Gastroesophageal sphincter (tissue), 4 donors: ENCODE measurements around the gene ACADVL. TPM values are rescaled to one million over a fixed set of nuclear protein-coding genes. Genes with fewer than 3 reads are reported as not detected.
"Not testable (repeated sequence)": the region's sequence is repeated elsewhere in the genome, so short reads cannot be mapped to it uniquely, and the experiment has no call there.

Experiments used
- ATAC-seq: fragments of 150-250 bp; one replicate; pipeline ENCODE4 v1.9.1; 2016; ENCODE audit warnings: mild to moderate bottlenecking, moderate library complexity
- H3K27ac ChIP-seq, 4 donors: fragments of 200-600 bp; sonication (generic) in 3 of 4; 1 replicate in 3 of 4; 2 replicates in 1 of 4; pipeline ENCODE4 v1.5.1; 2016 to 2019
- H3K27me3 ChIP-seq: fragments of 200-600 bp; sonication (generic); one replicate; pipeline ENCODE4 v1.5.1; 2019
- H3K36me3 ChIP-seq, 2 donors: fragments of 200-600 bp; sonication (generic); one replicate each; pipeline ENCODE4 v1.5.1; 2019; ENCODE audit warnings: control low read depth in 1 of 2
- H3K4me1 ChIP-seq, 3 donors: fragments of 200-600 bp; sonication (generic); 1 replicate in 2 of 3; 2 replicates in 1 of 3; pipeline ENCODE4 v1.5.1; 2016 to 2019; ENCODE audit warnings: control low read depth in 2 of 3
- H3K4me3 ChIP-seq, 2 donors: fragments of 200-600 bp; sonication (generic); one replicate each; pipeline ENCODE4 v1.5.1; 2019; ENCODE audit warnings: mild to moderate bottlenecking in 1 of 2, moderate library complexity in 1 of 2
- H3K9me3 ChIP-seq, 3 donors: fragments of 200-600 bp; sonication (generic); one replicate each; pipeline ENCODE4 v1.5.1; 2017 to 2019; ENCODE audit warnings: control low read depth in 2 of 3
- CTCF ChIP-seq, 4 experiments: fragments of 200-600 bp in 2 of 4; fragments of 450-650 bp in 2 of 4; sonication (generic) in 1 of 4; IDR thresholded peaks; one replicate each; pipeline ENCODE4 v1.5.1; 2017 to 2019; ENCODE audit warnings: antibody characterized with exemption in 4 of 4, mild to moderate bottlenecking in 2 of 4, moderate library complexity in 2 of 4
- EP300 ChIP-seq: sonication (generic); formaldehyde crosslinking; IDR thresholded peaks from one replicate; pipeline ENCODE4 v1.6.1; 2017; ENCODE audit warnings: antibody characterized with exemption, mild to moderate bottlenecking
- POLR2A ChIP-seq, 2 donors: fragments of 450-650 bp; IDR thresholded peaks; one replicate each; pipeline ENCODE4 v1.6.1; 2017; ENCODE audit warnings: antibody characterized with exemption in 2 of 2, mild to moderate bottlenecking in 2 of 2, moderate library complexity in 1 of 2
- POLR2AphosphoS5 ChIP-seq: sonication (generic); formaldehyde crosslinking; IDR thresholded peaks from one replicate; pipeline ENCODE4 v1.6.1; 2017; ENCODE audit warnings: antibody characterized with exemption
- WGBS, 2 donors: methylation state at CpG; one replicate each; pipeline ENCODE4 v1.1.5; 2018; ENCODE audit warnings: low coverage in 1 of 2; 5-methylcytosine and 5-hydroxymethylcytosine counted together
- total RNA-seq, 4 donors: library from RNA; depleted of rRNA; stranded (reverse); fragments of >200 nt; gene quantifications; one replicate each; pipeline ENCODE4 v1.1.0, GENCODE V29; 2016

Gene ACADVL
- total RNA-seq, 4 donors from 2014 or later: 331 to 508 (median 475) TPM

- no peaks in the 10 kb centered on the region for H3K9me3 ChIP-seq
- peaks cover 0 to 21% (median 12%) of the 10 kb centered on the region in 3 donors for H3K4me1 ChIP-seq
- no peaks in the 10 kb centered on the region for H3K36me3 ChIP-seq
- ATAC-seq: no peak
- TF ChIP-seq CTCF (IDR thresholded peaks at IDR 0.05) (no peak), POLR2AphosphoS5 (no peak), POLR2A (IDR thresholded peaks at IDR 0.05) (no peak), EP300 (no peak)
- no peak overlapping the region for H3K4me3 ChIP-seq
- WGBS, 2 donors: 43 to 67% methylated on average over 4 to 6 of the region's 11 CpGs
- peaks cover 51% of the 10 kb centered on the region for H3K27me3 ChIP-seq
- H3K27ac ChIP-seq: no peak overlapping the region
Observed at GRCh38 chr17:7178973-7179316, 40.8 kb upstream of the ACADVL start.

DNA sequence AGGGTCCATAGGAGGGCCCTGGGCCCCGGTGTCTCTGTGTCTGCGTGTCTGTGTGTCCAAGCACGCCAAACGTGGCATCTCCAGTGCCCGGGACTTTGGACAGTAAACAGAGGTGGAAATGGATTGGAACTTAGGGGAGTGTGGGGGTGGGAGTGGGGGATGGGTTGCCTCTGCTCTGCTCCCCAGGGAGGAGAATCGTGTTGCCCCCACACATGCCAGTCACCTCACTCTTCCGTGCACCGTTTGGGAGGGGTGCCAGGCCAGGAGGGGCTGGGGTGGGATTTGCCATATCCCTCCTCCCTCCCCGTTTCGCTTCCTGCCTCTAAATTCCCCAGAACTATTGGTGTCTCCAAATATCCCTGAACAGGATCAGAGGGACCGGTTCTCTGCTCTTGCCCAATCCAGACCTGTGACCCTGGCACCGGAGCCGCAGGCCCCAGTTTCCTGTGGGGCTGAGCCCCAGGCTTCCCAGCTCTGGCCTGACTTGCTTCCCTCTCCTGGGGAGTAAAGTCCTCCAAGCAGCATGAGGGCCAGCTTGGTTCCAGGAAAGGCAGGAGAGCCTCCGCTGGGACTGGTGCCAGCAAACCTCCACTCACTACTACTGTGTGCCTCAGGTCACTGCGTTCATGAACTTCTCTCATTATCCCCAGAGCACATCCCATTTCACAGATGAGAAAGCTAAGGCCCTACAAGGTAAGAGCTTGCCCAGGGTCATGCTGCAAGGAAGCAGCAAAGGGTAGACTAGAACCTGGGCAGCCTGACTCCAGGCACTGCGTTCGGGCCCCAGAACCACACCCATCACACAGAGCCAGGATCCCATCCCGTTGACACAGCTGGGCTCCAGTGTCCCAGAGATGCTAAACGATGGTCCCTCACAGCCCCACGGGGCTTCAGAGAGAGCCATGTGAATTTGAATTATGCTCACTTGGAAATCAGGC, 40.2 kb upstream of the ACADVL start, which contains the start of gene ASGR1:
ASGR1 (minus strand) TSS at position 54 of the 938 bp plus-strand sequence. CDS start 807 bp downstream, outside the sequence.
- no peak within 1 kb of the TSS for H3K4me3 ChIP-seq
- WGBS, 2 donors: 33% methylated on average over 6 of the region's 20 CpGs; no CpG with 5 or more reads in 1 of the 2 donors
- TF ChIP-seq CTCF (IDR thresholded peaks at IDR 0.05) (no peak), POLR2A (IDR thresholded peaks at IDR 0.05) (no peak), POLR2AphosphoS5 (no peak), EP300 (no peak)
- peaks cover 44% of the 10 kb centered on the region for H3K27me3 ChIP-seq
- H3K4me1 ChIP-seq: peaks cover 0 to 17% (median 12%) of the 10 kb centered on the region in 3 donors
- H3K36me3 ChIP-seq: no peaks in the 10 kb centered on the region
- ATAC-seq: no peak
- H3K27ac ChIP-seq: no peak within 1 kb of the TSS
- H3K9me3 ChIP-seq: no peaks in the 10 kb centered on the region

DNA sequence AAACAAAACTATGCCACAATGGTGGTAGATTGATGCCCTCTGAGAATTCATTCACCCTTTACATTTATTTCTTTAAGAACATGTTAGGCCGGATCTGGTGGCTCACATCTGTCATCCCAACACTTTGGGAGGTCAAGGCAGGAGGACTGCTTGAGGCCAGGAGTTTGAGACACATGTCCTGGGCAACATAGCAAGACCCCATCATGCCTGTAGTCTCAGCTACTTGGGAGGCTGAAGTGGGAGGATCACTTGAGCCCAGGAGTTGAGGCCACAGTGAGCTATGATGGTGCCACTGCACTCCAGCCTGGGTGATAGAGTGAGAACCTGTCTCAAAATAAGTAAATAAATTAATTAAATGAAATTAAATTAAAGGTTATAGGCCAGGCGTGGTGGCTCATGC, 37.6 kb upstream of the ACADVL start:
- not testable (repeated sequence) for H3K27ac ChIP-seq, ATAC-seq, H3K9me3 ChIP-seq, H3K36me3 ChIP-seq, H3K4me3 ChIP-seq
- H3K27me3 ChIP-seq: peaks cover 21% of the 10 kb centered on the region
- 83 to 93% methylated on average over 1 to 2 of the region's 2 CpGs for WGBS, 2 donors
- H3K4me1 ChIP-seq: peaks cover 0 to 12% (median 9%) of the 10 kb centered on the region in 3 donors

GRCh38 chr17:7183433-7184090, 36.2 kb upstream of the ACADVL start:
- peaks cover 7% of the 10 kb centered on the region for H3K27me3 ChIP-seq
- H3K36me3 ChIP-seq: no peaks in the 10 kb centered on the region
- no peaks in the 10 kb centered on the region for H3K4me1 ChIP-seq
- H3K4me3 ChIP-seq: no peak overlapping the region
- WGBS, 2 donors: 47 to 66% methylated on average over 2 to 5 of the region's 7 CpGs
- TF ChIP-seq EP300: no peak
- TF ChIP-seq CTCF (IDR thresholded peaks at IDR 0.05): no peak
- TF ChIP-seq POLR2A (IDR thresholded peaks at IDR 0.05): no peak
- TF ChIP-seq POLR2AphosphoS5: no peak
- no peaks in the 10 kb centered on the region for H3K9me3 ChIP-seq
- H3K27ac ChIP-seq: no peak overlapping the region
- no peak for ATAC-seq

GRCh38 chr17:7184091-7184488, 35.6 kb upstream of the ACADVL start:
- no peaks in the 10 kb centered on the region for H3K9me3 ChIP-seq
- no peaks in the 10 kb centered on the region for H3K4me1 ChIP-seq
- H3K27me3 ChIP-seq: peaks cover 3% of the 10 kb centered on the region
- no peak overlapping the region for H3K4me3 ChIP-seq
- H3K27ac ChIP-seq: no peak overlapping the region
- H3K36me3 ChIP-seq: no peaks in the 10 kb centered on the region
- TF ChIP-seq POLR2AphosphoS5 (no peak), CTCF (IDR thresholded peaks at IDR 0.05) (no peak), POLR2A (IDR thresholded peaks at IDR 0.05) (no peak), EP300 (no peak)
- no peak for ATAC-seq
- WGBS, 2 donors: 67 to 84% methylated on average over 2 to 7 of the region's 14 CpGs
